ENCODE data around the gene IRAK2. TPM values are rescaled to one million over a fixed set of nuclear protein-coding genes. Genes with fewer than 3 reads are reported as not detected.
A peak's percentile ranks its signal among the peaks of the same experiment; 100 is the strongest.

Gene IRAK2
- total RNA-seq, 1 experiment from 2014 or later = 5.5 TPM

GRCh38 chr3:10286596-10287295 is 122.0 kb downstream of the IRAK2 start:
- intact Hi-C loops (cut with micrococcal nuclease) = loop anchor here (10.0 kb wide), 1 partner anchor 442 kb away; the partner anchor contains the start of gene RPUSD3
- H3K36me3 ChIP-seq (ENCODE audit: low read depth, low read length) = peaks cover 15% of the 10 kb centered on the region
- ChIA-PET POLR2A (ENCODE audit: unreplicated experiment) (interaction anchor here (0.6 kb wide), 1 partner anchor 33 kb away, joined by 3 read pairs; no protein-coding TSS in a partner anchor), CTCF (interaction anchor here (0.5 to 1.1 kb wide), 5 partner anchors 145 to 638 kb away, joined by 3 to 4 read pairs (median 4); partner anchors contain the start of gene VHL)
- peaks cover 12% of the 10 kb centered on the region for H3K4me1 ChIP-seq (ENCODE audit: insufficient read depth, low read length)
- no peak overlapping the region for H3K9ac ChIP-seq (ENCODE audit: low read length)
- BruUV-seq (replicated peaks) = no TSS peak
- H3K4me2 ChIP-seq (ENCODE audit: low read length) = 0 out of 2 replicates have a peak overlapping the region, but pooled peaks have one; percentile 12
- H3K27ac ChIP-seq (ENCODE audit: low read length) = no peak overlapping the region
- H3K9me3 ChIP-seq (ENCODE audit: low read length) = no peaks in the 10 kb centered on the region
- ATAC-seq (peak; percentile 77), DNase-seq (peak; percentile 88)
- no peaks in the 10 kb centered on the region for H4K20me1 ChIP-seq (ENCODE audit: low read length)
- no peaks in the 10 kb centered on the region for H3K79me2 ChIP-seq (ENCODE audit: low read length)
- H3K4me3 ChIP-seq (ENCODE audit: low read length) = no peak overlapping the region
- no peaks in the 10 kb centered on the region for H3K27me3 ChIP-seq (ENCODE audit: low read length)
- no peak overlapping the region for H2AFZ ChIP-seq (ENCODE audit: low read length)
- no peak for TF ChIP-seq EZH2 (IDR thresholded peaks at IDR 0.05; ENCODE audit: low read length, unreplicated experiment)
- TF ChIP-seq CTCF (conservative IDR thresholded peaks at IDR 0.05; ENCODE audit: low read depth, low read length) = peak; percentile 88
- H3K9me2 ChIP-seq (replicated peaks; ENCODE audit: low read length) = no peaks in the 10 kb centered on the region
- no peaks in the 10 kb centered on the region for H3F3A ChIP-seq (ENCODE audit: low read length, unreplicated experiment)

- peaks cover 12% of the 10 kb centered on the region; the same call in 1 of the 2 replicates for H3K36me3 ChIP-seq (ENCODE audit: low read depth, low read length)
- H3K9me3 ChIP-seq (ENCODE audit: low read length) = no peaks in the 10 kb centered on the region
- H3K27ac ChIP-seq (ENCODE audit: low read length) = no peak overlapping the region
- H3K27me3 ChIP-seq (ENCODE audit: low read length) = no peaks in the 10 kb centered on the region
- BruUV-seq (replicated peaks) = no TSS peak
- CTCF ChIA-PET = no interaction called here
- H3K9me2 ChIP-seq (replicated peaks; ENCODE audit: low read length) = no peaks in the 10 kb centered on the region
- no peaks in the 10 kb centered on the region for H4K20me1 ChIP-seq (ENCODE audit: low read length)
- no peak for DNase-seq
- H3K79me2 ChIP-seq (ENCODE audit: low read length) = no peaks in the 10 kb centered on the region
- intact Hi-C loops (cut with micrococcal nuclease) = loop anchor here (10.0 kb wide), 1 partner anchor 443 kb away; the partner anchor contains the start of gene RPUSD3
- no peak overlapping the region for H3K4me2 ChIP-seq (ENCODE audit: low read length)
- POLR2A ChIA-PET (ENCODE audit: unreplicated experiment) = no interaction called here
- H3K4me1 ChIP-seq (ENCODE audit: insufficient read depth, low read length) = peaks cover 12% of the 10 kb centered on the region
- H2AFZ ChIP-seq (ENCODE audit: low read length) = no peak overlapping the region
- no peak for TF ChIP-seq EZH2phosphoT487 (IDR thresholded peaks at IDR 0.05; ENCODE audit: borderline replicate concordance, low read length)
- no peak for TF ChIP-seq CTCF (conservative IDR thresholded peaks at IDR 0.05; ENCODE audit: low read depth, low read length)
- no peak for TF ChIP-seq EZH2 (IDR thresholded peaks at IDR 0.05; ENCODE audit: low read length, unreplicated experiment)
- no peaks in the 10 kb centered on the region for H3F3A ChIP-seq (ENCODE audit: low read length, unreplicated experiment)
- no peak overlapping the region for H3K4me3 ChIP-seq (ENCODE audit: low read length)
- ATAC-seq = no peak
- no peak overlapping the region for H3K9ac ChIP-seq (ENCODE audit: low read length)
Measured at GRCh38 chr3:10287936-10288574, 123.3 kb downstream of the IRAK2 start.

GRCh38 chr3:10288575-10288960 is 123.8 kb downstream of the IRAK2 start:
- Histone ChIP-seq H3K27me3 (ENCODE audit: low read length) (no peaks in the 10 kb centered on the region), H3K36me3 (ENCODE audit: low read depth, low read length) (peaks cover 12% of the 10 kb centered on the region; the same call in 1 of the 2 replicates), H3K27ac (ENCODE audit: low read length) (no peak overlapping the region), H3K9ac (ENCODE audit: low read length) (no peak overlapping the region), H3K4me2 (ENCODE audit: low read length) (no peak overlapping the region), H3K9me3 (ENCODE audit: low read length) (no peaks in the 10 kb centered on the region), H3K4me3 (ENCODE audit: low read length) (no peak overlapping the region), H2AFZ (ENCODE audit: low read length) (no peak overlapping the region), H3K79me2 (ENCODE audit: low read length) (no peaks in the 10 kb centered on the region), H3K4me1 (ENCODE audit: insufficient read depth, low read length) (peaks cover 12% of the 10 kb centered on the region), H3F3A (ENCODE audit: low read length, unreplicated experiment) (no peaks in the 10 kb centered on the region), H4K20me1 (ENCODE audit: low read length) (no peaks in the 10 kb centered on the region), H3K9me2 (replicated peaks; ENCODE audit: low read length) (no peaks in the 10 kb centered on the region)
- intact Hi-C loops (cut with micrococcal nuclease) = loop anchor here (10.0 kb wide), 1 partner anchor 444 kb away; the partner anchor contains the start of gene RPUSD3
- DNase-seq = no peak
- BruUV-seq (replicated peaks) = no TSS peak
- ChIA-PET CTCF (no interaction called here), POLR2A (ENCODE audit: unreplicated experiment) (no interaction called here)
- no peak for ATAC-seq
- no peak for TF ChIP-seq EZH2 (IDR thresholded peaks at IDR 0.05; ENCODE audit: low read length, unreplicated experiment)
- no peak for TF ChIP-seq CTCF (conservative IDR thresholded peaks at IDR 0.05; ENCODE audit: low read depth, low read length)
- TF ChIP-seq EZH2phosphoT487 (IDR thresholded peaks at IDR 0.05; ENCODE audit: borderline replicate concordance, low read length) = no peak
